Measurements from ENCODE around the gene ZNF469. TPM values are rescaled to one million over a fixed set of nuclear protein-coding genes. Genes with fewer than 3 reads are reported as not detected.

Gene ZNF469
- total and polyA plus RNA-seq, 9 of the 15 experiments (the other 6 are each of a cell fraction or from before 2014, with no cell fraction given) = 0.01 to 0.04 TPM; not detected in 7

DNA sequence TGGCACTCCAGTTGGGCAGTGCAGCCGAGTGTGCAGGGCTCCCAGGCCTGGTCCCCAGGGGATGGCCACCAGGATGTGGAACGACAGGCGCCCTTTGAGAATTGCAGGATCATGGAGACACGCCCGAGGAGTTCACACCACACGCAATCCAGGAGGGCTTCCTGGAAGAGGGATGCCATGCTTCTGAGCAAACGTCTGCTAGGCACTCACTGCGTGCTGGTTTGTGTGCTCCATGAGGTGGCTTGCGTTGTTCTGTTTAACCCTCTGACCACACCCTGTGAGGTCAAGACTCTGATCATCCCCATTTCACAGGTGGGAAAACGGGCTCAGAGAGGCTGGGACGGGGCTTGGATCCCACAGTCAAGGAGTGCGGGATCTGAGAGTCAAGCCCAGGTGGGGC lies 37.7 kb downstream of the ZNF469 start (continued):
- TF ChIP-seq, protein P1, sequence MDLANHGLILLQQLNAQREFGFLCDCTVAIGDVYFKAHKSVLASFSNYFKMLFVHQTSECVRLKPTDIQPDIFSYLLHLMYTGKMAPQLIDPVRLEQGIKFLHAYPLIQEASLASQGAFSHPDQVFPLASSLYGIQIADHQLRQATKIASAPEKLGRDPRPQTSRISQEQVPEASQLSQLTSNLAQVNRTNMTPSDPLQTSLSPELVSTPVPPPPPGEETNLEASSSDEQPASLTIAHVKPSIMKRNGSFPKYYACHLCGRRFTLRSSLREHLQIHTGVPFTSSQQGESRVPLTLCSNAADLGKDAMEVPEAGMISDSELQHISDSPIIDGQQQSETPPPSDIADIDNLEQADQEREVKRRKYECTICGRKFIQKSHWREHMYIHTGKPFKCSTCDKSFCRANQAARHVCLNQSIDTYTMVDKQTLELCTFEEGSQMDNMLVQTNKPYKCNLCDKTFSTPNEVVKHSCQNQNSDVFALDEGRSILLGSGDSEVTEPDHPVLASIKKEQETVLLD (IDR thresholded peaks at IDR 0.05) = no peak
- TF ChIP-seq, protein P2, sequence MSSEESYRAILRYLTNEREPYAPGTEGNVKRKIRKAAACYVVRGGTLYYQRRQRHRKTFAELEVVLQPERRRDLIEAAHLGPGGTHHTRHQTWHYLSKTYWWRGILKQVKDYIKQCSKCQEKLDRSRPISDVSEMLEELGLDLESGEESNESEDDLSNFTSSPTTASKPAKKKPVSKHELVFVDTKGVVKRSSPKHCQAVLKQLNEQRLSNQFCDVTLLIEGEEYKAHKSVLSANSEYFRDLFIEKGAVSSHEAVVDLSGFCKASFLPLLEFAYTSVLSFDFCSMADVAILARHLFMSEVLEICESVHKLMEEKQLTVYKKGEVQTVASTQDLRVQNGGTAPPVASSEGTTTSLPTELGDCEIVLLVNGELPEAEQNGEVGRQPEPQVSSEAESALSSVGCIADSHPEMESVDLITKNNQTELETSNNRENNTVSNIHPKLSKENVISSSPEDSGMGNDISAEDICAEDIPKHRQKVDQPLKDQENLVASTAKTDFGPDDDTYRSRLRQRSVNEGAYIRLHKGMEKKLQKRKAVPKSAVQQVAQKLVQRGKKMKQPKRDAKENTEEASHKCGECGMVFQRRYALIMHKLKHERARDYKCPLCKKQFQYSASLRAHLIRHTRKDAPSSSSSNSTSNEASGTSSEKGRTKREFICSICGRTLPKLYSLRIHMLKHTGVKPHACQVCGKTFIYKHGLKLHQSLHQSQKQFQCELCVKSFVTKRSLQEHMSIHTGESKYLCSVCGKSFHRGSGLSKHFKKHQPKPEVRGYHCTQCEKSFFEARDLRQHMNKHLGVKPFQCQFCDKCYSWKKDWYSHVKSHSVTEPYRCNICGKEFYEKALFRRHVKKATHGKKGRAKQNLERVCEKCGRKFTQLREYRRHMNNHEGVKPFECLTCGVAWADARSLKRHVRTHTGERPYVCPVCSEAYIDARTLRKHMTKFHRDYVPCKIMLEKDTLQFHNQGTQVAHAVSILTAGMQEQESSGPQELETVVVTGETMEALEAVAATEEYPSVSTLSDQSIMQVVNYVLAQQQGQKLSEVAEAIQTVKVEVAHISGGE (CRISPR knock-in tag; IDR thresholded peaks at IDR 0.05) = no peak
- TF ChIP-seq ZNF696 (CRISPR knock-in tag; conservative IDR thresholded peaks at IDR 0.05) (no peak), PRMT5 (CRISPR knock-in tag; IDR thresholded peaks at IDR 0.05) (no peak), ZNF217 (CRISPR knock-in tag; IDR thresholded peaks at IDR 0.05) (no peak), SREBF2 (CRISPR knock-in tag; IDR thresholded peaks at IDR 0.05) (no peak), STAG1 (CRISPR knock-in tag; IDR thresholded peaks at IDR 0.05; ENCODE audit: borderline replicate concordance) (no peak), ZNF165 (CRISPR knock-in tag; IDR thresholded peaks at IDR 0.05; ENCODE audit: borderline replicate concordance) (no peak), ZNF785 (CRISPR knock-in tag; IDR thresholded peaks at IDR 0.05) (no peak), CC2D1A (IDR thresholded peaks at IDR 0.05) (no peak), KDM1A (IDR thresholded peaks at IDR 0.05) (0 out of 4 replicates have a peak, but pooled peaks of 1 of the 2 experiments have one; percentile 40), EP400 (IDR thresholded peaks at IDR 0.05) (no peak)
- TF ChIP-seq, protein P3, sequence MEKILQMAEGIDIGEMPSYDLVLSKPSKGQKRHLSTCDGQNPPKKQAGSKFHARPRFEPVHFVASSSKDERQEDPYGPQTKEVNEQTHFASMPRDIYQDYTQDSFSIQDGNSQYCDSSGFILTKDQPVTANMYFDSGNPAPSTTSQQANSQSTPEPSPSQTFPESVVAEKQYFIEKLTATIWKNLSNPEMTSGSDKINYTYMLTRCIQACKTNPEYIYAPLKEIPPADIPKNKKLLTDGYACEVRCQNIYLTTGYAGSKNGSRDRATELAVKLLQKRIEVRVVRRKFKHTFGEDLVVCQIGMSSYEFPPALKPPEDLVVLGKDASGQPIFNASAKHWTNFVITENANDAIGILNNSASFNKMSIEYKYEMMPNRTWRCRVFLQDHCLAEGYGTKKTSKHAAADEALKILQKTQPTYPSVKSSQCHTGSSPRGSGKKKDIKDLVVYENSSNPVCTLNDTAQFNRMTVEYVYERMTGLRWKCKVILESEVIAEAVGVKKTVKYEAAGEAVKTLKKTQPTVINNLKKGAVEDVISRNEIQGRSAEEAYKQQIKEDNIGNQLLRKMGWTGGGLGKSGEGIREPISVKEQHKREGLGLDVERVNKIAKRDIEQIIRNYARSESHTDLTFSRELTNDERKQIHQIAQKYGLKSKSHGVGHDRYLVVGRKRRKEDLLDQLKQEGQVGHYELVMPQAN (IDR thresholded peaks at IDR 0.05; ENCODE audit: borderline replicate concordance) = no peak
- TF ChIP-seq, protein P4, sequence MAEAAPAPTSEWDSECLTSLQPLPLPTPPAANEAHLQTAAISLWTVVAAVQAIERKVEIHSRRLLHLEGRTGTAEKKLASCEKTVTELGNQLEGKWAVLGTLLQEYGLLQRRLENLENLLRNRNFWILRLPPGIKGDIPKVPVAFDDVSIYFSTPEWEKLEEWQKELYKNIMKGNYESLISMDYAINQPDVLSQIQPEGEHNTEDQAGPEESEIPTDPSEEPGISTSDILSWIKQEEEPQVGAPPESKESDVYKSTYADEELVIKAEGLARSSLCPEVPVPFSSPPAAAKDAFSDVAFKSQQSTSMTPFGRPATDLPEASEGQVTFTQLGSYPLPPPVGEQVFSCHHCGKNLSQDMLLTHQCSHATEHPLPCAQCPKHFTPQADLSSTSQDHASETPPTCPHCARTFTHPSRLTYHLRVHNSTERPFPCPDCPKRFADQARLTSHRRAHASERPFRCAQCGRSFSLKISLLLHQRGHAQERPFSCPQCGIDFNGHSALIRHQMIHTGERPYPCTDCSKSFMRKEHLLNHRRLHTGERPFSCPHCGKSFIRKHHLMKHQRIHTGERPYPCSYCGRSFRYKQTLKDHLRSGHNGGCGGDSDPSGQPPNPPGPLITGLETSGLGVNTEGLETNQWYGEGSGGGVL (CRISPR knock-in tag; IDR thresholded peaks at IDR 0.05) = no peak
- TF ChIP-seq, protein P5, sequence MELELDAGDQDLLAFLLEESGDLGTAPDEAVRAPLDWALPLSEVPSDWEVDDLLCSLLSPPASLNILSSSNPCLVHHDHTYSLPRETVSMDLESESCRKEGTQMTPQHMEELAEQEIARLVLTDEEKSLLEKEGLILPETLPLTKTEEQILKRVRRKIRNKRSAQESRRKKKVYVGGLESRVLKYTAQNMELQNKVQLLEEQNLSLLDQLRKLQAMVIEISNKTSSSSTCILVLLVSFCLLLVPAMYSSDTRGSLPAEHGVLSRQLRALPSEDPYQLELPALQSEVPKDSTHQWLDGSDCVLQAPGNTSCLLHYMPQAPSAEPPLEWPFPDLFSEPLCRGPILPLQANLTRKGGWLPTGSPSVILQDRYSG (tag; conservative IDR thresholded peaks at IDR 0.05; ENCODE audit: low read depth) = no peak
- TF ChIP-seq, protein P6, sequence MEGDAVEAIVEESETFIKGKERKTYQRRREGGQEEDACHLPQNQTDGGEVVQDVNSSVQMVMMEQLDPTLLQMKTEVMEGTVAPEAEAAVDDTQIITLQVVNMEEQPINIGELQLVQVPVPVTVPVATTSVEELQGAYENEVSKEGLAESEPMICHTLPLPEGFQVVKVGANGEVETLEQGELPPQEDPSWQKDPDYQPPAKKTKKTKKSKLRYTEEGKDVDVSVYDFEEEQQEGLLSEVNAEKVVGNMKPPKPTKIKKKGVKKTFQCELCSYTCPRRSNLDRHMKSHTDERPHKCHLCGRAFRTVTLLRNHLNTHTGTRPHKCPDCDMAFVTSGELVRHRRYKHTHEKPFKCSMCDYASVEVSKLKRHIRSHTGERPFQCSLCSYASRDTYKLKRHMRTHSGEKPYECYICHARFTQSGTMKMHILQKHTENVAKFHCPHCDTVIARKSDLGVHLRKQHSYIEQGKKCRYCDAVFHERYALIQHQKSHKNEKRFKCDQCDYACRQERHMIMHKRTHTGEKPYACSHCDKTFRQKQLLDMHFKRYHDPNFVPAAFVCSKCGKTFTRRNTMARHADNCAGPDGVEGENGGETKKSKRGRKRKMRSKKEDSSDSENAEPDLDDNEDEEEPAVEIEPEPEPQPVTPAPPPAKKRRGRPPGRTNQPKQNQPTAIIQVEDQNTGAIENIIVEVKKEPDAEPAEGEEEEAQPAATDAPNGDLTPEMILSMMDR (IDR thresholded peaks at IDR 0.05 in 2 of 3, conservative IDR thresholded peaks at IDR 0.05 in 1 of 3; ENCODE audit: insufficient read depth in 2 of 3, low read depth in 1 of 3, low read length in 3 of 3) = no peak

Data from K562 (cell line).